CD4-positive, alpha-beta T cell (primary cell): ENCODE data around the gene FBXL13. TPM values are rescaled to one million over a fixed set of nuclear protein-coding genes. Genes with fewer than 3 reads are reported as not detected.
A peak's percentile ranks its signal among the peaks of the same experiment; 100 is the strongest.

Source experiments
- ATAC-seq: fragments of 200-7000 bp; cut with Tn5 transposase; one replicate; pipeline ENCODE4 v1.10.0; 2022; ENCODE audit warnings: mild to moderate bottlenecking; ENCODE audit not compliant: poor library complexity
- CTCF ChIA-PET: fragments of 350-600 bp; sonication (Branson Sonifier 250); formaldehyde crosslinking; loops from one replicate; lab custom pipeline; 2021; ENCODE audit warnings: antibody characterized with exemption, inconsistent platforms; lab: Charles Lee
- POLR2A ChIA-PET: fragments of 350-600 bp; sonication (Branson Sonifier 250); formaldehyde crosslinking; loops from one replicate; lab custom pipeline; 2021; ENCODE audit warnings: antibody characterized with exemption, inconsistent platforms; lab: Charles Lee
- DNase-seq, 14 experiments: peaks; one replicate each; pipeline ENCODE4 v3.0.0-alpha.2; 2013 to 2020; ENCODE audit warnings: mixed read lengths in 2 of 14
- H3K27ac ChIP-seq, 2 donors: one replicate each; pipeline versions ENCODE4 v1.5.1 to v1.7.0; 2013; ENCODE audit warnings: low read length in 2 of 2, low read depth in 1 of 2, mild to moderate bottlenecking in 1 of 2
- H3K27me3 ChIP-seq, 2 experiments: 1 replicate in 1 of 2; 2 replicates in 1 of 2; pipeline versions ENCODE4 v1.6.1 to v1.7.0; 2013; ENCODE audit warnings: low read length in 2 of 2, control low read depth in 1 of 2, mild to moderate bottlenecking in 1 of 2, moderate library complexity in 1 of 2; ENCODE audit not compliant: insufficient read depth in 2 of 2, control insufficient read depth in 1 of 2
- H3K36me3 ChIP-seq: one replicate; pipeline ENCODE4 v1.6.1; 2013; ENCODE audit warnings: low read length, control low read depth; ENCODE audit not compliant: insufficient read depth
- H3K4me1 ChIP-seq: one replicate; pipeline ENCODE4 v1.6.1; 2013; ENCODE audit warnings: low read length, control low read depth; ENCODE audit not compliant: insufficient read depth
- H3K4me3 ChIP-seq: one replicate; pipeline ENCODE4 v1.5.1; 2013; ENCODE audit warnings: mild to moderate bottlenecking, low read length, moderate library complexity
- H3K9me3 ChIP-seq, 2 experiments: 1 replicate in 1 of 2; 2 replicates in 1 of 2; pipeline versions ENCODE4 v1.6.1 to v1.7.0; 2013; ENCODE audit warnings: low read length in 2 of 2, mild to moderate bottlenecking in 2 of 2, control low read depth in 1 of 2, moderate library complexity in 1 of 2; ENCODE audit not compliant: control insufficient read depth in 1 of 2, insufficient read depth in 1 of 2
- H3K27ac Mint-ChIP-seq: one replicate; pipeline ENCODE4 v1.8.0; 2020; ENCODE audit warnings: mixed read lengths
- H3K27me3 Mint-ChIP-seq: one replicate; pipeline ENCODE4 v1.8.0; 2021; ENCODE audit warnings: mixed read lengths
- H3K36me3 Mint-ChIP-seq: one replicate; pipeline ENCODE4 v1.8.0; 2021; ENCODE audit warnings: low read depth, mixed read lengths
- H3K4me1 Mint-ChIP-seq: one replicate; pipeline ENCODE4 v1.8.0; 2021; ENCODE audit warnings: low read depth, mixed read lengths
- H3K4me3 Mint-ChIP-seq: one replicate; pipeline ENCODE4 v1.8.0; 2020; ENCODE audit warnings: mild to moderate bottlenecking, mixed read lengths
- H3K9me3 Mint-ChIP-seq: one replicate; pipeline ENCODE4 v1.8.0; 2020; ENCODE audit warnings: mixed read lengths
- intact Hi-C, 2 experiments: fragments of 100-400 bp; cut with DNase I in 1 of 2; cut with micrococcal nuclease in 1 of 2; formaldehyde crosslinking; loops; one replicate each; pipeline versions ENCODE4 v1.15.1 to v1.9.0; 2023 to 2025; cut with DNase I, micrococcal nuclease
- total RNA-seq, 174 experiments: library from RNA in 2 of 174; stranded (reverse) in 2 of 174; gene quantifications; one replicate each; pipeline ENCODE4 v1.2.3 and lab custom pipeline; 2021 to 2026
- TF ChIP-seq, protein P1 (sequence below): fragments of 200-600 bp; IDR thresholded peaks from one replicate; pipeline ENCODE4 v1.8.0; 2022; ENCODE audit warnings: antibody characterized with exemption, mild to moderate bottlenecking

The FBXL13 gene
- total RNA-seq, 2 experiments from 2014 or later = 0.89 to 1.4 TPM

DNA sequence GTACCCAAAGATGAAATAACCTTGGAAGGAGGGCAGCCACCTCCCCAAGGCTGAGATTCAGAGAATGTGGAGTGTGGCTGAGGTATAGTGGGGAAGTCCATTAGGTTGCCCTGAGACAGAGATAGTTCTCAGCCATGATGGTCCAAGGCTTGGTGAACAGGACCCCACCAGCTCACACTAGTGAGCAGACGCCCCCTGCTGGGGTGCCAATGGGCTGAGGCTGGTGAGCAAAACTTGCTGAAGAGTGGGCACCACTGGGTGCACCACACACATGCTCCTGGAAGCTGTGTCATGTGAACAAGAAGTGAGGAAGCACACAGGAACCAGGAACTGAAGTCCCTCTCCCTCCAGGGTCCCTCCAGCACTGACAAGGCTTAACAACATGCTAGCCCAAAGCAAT, 8.9 kb downstream of the FBXL13 start:
- Mint-ChIP-seq H3K36me3 (no peaks in the 10 kb centered on the region), H3K4me3 (no peak overlapping the region), H3K27ac (no peak overlapping the region), H3K27me3 (no peaks in the 10 kb centered on the region), H3K9me3 (no peaks in the 10 kb centered on the region), H3K4me1 (no peaks in the 10 kb centered on the region)
- H3K4me3 ChIP-seq = no peak overlapping the region
- DNase-seq (peak in 10 of 14 experiments; percentile 7 to 58 (median 30)), ATAC-seq (no peak)
- no peaks in the 10 kb centered on the region for H3K36me3 ChIP-seq
- no peaks in the 10 kb centered on the region for H3K9me3 ChIP-seq
- intact Hi-C loops = loop anchor here in 1 of 2 experiments (10.0 kb wide), 1 partner anchor 311 kb away; no protein-coding TSS in a partner anchor
- H3K4me1 ChIP-seq = no peaks in the 10 kb centered on the region
- TF ChIP-seq, protein P1, sequence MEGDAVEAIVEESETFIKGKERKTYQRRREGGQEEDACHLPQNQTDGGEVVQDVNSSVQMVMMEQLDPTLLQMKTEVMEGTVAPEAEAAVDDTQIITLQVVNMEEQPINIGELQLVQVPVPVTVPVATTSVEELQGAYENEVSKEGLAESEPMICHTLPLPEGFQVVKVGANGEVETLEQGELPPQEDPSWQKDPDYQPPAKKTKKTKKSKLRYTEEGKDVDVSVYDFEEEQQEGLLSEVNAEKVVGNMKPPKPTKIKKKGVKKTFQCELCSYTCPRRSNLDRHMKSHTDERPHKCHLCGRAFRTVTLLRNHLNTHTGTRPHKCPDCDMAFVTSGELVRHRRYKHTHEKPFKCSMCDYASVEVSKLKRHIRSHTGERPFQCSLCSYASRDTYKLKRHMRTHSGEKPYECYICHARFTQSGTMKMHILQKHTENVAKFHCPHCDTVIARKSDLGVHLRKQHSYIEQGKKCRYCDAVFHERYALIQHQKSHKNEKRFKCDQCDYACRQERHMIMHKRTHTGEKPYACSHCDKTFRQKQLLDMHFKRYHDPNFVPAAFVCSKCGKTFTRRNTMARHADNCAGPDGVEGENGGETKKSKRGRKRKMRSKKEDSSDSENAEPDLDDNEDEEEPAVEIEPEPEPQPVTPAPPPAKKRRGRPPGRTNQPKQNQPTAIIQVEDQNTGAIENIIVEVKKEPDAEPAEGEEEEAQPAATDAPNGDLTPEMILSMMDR = no peak
- no peaks in the 10 kb centered on the region for H3K27me3 ChIP-seq
- H3K27ac ChIP-seq = no peak overlapping the region
- ChIA-PET CTCF (interaction anchor here (1.5 to 1.6 kb wide), 2 partner anchors 10 to 26 kb away, joined by 4 to 11 read pairs; partner anchors contain the start of genes ARMC10 and FBXL13), POLR2A (interaction anchor here (2.1 kb wide), 1 partner anchor 10 kb away, joined by 8 read pairs; the partner anchor contains the start of genes ARMC10 and FBXL13)

DNA sequence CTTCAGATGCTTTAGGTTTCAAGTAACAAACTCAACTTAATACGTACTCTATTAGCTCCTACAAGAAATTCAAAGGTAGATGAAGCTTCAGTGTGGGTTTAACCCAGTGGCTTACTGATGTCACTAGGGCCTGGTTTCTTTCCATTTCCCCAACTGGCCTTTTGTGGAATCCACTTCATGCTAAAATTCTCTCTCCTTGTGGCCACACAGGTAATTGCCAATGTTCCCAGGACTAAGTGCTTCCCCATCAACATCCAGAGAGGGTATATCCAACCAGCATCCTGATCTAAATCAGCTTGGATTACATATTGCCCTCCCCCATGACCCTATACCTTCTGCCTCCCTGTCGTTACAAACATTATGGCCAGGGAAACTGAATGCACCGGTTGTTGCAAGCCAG, 10.7 kb downstream of the FBXL13 start:
- ChIA-PET CTCF (no interaction called here), POLR2A (interaction anchor here (0.8 kb wide), 1 partner anchor 11 kb away, joined by 3 read pairs; the partner anchor contains the start of genes ARMC10 and FBXL13)
- Histone ChIP-seq H3K4me1 (no peaks in the 10 kb centered on the region), H3K9me3 (no peaks in the 10 kb centered on the region), H3K4me3 (no peak overlapping the region), H3K36me3 (no peaks in the 10 kb centered on the region), H3K27me3 (no peaks in the 10 kb centered on the region), H3K27ac (no peak overlapping the region)
- Mint-ChIP-seq H3K4me3 (no peak overlapping the region), H3K36me3 (no peaks in the 10 kb centered on the region), H3K4me1 (no peaks in the 10 kb centered on the region), H3K27me3 (no peaks in the 10 kb centered on the region), H3K27ac (no peak overlapping the region), H3K9me3 (no peaks in the 10 kb centered on the region)
- TF ChIP-seq, protein P1 = no peak
- no peak for DNase-seq
- intact Hi-C loops = loop anchor here in 1 of 2 experiments (10.0 kb wide), 1 partner anchor 309 kb away; no protein-coding TSS in a partner anchor
- ATAC-seq = no peak

DNA sequence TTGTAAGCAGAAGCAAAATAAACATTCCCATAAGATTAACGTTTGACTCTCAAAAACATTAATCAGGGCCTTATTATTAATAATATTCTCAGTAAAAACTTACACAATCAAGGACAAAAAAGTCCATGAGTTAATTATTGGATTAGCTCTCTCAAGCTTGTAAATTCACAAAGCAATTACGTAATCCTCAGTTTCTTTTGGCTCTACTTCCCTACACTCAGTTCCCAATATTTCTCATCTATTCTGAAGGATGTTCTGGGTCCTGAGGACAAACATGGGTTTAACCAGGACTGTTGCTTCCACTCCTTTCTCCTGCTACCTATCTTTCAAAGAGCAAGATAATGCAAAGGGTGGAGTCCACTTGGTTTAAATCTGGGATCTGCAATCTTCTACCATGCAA, 15.1 kb downstream of the FBXL13 start:
- DNase-seq = no peak
- Histone ChIP-seq H3K36me3 (no peaks in the 10 kb centered on the region), H3K4me1 (no peaks in the 10 kb centered on the region), H3K27me3 (no peaks in the 10 kb centered on the region), H3K9me3 (no peaks in the 10 kb centered on the region), H3K27ac (no peak overlapping the region), H3K4me3 (no peak overlapping the region)
- ATAC-seq = no peak
- Mint-ChIP-seq H3K36me3 (no peaks in the 10 kb centered on the region), H3K27ac (no peak overlapping the region), H3K4me1 (no peaks in the 10 kb centered on the region), H3K4me3 (no peak overlapping the region), H3K27me3 (no peaks in the 10 kb centered on the region), H3K9me3 (no peaks in the 10 kb centered on the region)
- ChIA-PET POLR2A (no interaction called here), CTCF (no interaction called here)
- TF ChIP-seq, protein P1 = no peak
- intact Hi-C loops = no loop called here
